ENCODE results near the gene MX2.
"Not testable (repeated sequence)": the region's sequence is repeated elsewhere in the genome, so short reads cannot be mapped to it uniquely, and the experiment has no call there.

MX2 gene

DNA sequence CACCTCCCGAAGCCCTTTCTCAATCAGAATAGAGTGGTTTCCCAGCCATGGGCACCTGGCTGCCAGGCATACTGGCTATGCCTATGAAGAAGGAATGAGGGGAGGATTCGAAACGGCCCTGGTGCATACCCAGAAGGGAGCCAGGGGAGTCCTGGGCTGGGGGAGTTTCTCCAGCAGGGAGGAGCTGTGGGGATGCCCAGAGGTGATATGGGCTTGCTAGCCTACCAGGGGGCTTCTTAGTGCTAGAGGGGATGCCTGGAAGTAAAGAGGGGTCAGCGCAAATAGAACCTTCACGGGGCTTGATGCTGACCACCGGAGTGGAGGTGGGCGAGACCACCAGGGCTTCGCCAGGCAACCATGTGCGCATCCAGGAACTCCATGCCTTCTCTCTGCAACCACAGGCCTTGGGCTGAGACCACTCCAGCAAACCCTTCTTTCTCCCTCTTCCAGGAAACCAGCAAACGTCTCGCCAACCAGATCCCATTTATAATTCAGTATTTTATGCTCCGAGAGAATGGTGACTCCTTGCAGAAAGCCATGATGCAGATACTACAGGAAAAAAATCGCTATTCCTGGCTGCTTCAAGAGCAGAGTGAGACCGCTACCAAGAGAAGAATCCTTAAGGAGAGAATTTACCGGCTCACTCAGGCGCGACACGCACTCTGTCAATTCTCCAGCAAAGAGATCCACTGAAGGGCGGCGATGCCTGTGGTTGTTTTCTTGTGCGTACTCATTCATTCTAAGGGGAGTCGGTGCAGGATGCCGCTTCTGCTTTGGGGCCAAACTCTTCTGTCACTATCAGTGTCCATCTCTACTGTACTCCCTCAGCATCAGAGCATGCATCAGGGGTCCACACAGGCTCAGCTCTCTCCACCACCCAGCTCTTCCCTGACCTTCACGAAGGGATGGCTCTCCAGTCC, 46.0 kb downstream of the MX2 start:
- no peak overlapping the region for H3K4me3 ChIP-seq (ENCODE audit: low read depth, low read length)
- TF ChIP-seq, protein P1, sequence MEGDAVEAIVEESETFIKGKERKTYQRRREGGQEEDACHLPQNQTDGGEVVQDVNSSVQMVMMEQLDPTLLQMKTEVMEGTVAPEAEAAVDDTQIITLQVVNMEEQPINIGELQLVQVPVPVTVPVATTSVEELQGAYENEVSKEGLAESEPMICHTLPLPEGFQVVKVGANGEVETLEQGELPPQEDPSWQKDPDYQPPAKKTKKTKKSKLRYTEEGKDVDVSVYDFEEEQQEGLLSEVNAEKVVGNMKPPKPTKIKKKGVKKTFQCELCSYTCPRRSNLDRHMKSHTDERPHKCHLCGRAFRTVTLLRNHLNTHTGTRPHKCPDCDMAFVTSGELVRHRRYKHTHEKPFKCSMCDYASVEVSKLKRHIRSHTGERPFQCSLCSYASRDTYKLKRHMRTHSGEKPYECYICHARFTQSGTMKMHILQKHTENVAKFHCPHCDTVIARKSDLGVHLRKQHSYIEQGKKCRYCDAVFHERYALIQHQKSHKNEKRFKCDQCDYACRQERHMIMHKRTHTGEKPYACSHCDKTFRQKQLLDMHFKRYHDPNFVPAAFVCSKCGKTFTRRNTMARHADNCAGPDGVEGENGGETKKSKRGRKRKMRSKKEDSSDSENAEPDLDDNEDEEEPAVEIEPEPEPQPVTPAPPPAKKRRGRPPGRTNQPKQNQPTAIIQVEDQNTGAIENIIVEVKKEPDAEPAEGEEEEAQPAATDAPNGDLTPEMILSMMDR (IDR thresholded peaks at IDR 0.05; ENCODE audit: borderline replicate concordance, insufficient read depth, low read depth, low read length), result no peak

GRCh38 chr21:41410361-41410760, 48.5 kb downstream of the MX2 start:
- TF ChIP-seq, protein P1 (IDR thresholded peaks at IDR 0.05; ENCODE audit: borderline replicate concordance, insufficient read depth, low read depth, low read length), result no peak
- no peak overlapping the region for H3K4me3 ChIP-seq (ENCODE audit: low read depth, low read length)

GRCh38 chr21:41410767-41411448, 49.1 kb downstream of the MX2 start:
- TF ChIP-seq, protein P1 (IDR thresholded peaks at IDR 0.05; ENCODE audit: borderline replicate concordance, insufficient read depth, low read depth, low read length), result no peak
- no peak overlapping the region for H3K4me3 ChIP-seq (ENCODE audit: low read depth, low read length)

DNA sequence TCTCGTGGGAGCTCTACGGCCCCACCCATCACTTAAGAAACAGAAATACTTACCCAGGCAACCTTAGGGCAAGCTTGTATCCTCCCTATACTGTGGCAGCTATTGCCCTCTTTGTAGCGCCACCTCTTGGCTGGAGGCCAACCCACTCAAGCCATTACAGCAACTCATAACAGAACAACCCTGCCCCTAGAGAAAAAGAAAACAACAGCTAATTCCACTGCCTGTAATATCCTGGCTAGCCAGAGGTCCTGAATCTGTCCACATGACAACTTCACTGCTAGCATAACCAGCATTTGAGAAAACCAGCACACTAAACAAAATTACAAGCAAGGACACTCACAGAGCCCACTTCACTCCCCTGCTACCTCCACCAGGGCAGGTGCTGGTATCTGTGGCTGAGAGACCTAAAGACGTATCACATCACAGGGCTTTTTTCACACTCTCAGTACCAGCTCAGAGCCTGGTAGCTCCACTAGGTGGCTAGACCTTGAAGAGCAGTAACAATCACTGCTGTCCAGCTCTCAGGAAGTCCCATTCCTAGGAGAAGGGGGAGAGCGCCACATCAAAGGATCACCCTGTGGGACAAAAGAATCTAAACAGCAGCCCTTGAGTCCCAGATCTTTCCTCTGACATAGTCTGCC, 49.7 kb downstream of the MX2 start:
- TF ChIP-seq, protein P1 (IDR thresholded peaks at IDR 0.05; ENCODE audit: borderline replicate concordance, insufficient read depth, low read depth, low read length), result peak; percentile 17; the same call in 1 of the 2 replicates
- H3K4me3 ChIP-seq (ENCODE audit: low read depth, low read length), result no peak overlapping the region

DNA sequence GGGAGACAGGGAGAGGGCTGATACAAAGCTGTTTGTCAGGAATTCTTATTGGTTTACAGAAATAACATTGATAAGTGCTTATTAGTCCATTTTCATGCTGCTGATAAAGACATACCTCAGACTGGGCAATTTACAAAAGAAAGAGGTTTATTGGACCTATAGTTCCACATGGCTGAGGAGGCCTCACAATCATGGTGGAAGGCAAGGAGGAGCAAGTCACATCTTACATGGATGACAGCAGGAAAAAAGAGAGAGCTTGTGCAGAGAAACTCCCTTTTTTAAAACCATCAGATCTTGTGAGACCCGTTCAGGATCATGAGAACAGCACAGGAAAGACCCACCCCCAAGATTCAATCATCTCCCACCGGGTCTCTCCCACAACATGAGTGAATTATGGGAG, 55.7 kb downstream of the MX2 start:
- H3K4me3 ChIP-seq (ENCODE audit: low read depth, low read length), result not testable (repeated sequence)

DNA sequence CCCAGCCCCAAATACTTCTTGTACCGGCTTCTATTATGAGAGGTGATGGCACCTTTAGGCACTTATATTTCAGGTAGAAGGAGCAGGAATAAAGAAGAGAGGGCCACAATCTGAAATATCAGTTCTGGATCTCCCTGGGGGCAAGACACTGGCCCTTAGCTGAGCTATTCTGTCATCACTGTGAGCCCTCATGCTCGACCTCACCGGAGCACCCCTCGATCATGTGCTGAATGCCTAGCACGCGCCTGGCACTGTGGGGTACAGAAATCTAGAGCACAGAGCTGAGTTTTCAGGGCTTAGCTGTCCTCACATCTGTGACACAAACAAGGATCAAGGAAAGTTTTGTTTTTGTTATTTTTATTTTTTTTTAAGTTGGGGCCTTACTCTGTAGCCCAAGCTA, 56.6 kb downstream of the MX2 start:
- TF ChIP-seq, protein P1 (IDR thresholded peaks at IDR 0.05; ENCODE audit: borderline replicate concordance, insufficient read depth, low read depth, low read length), result no peak
- H3K4me3 ChIP-seq (ENCODE audit: low read depth, low read length), result no peak overlapping the region

GRCh38 chr21:41418956-41419680, 57.3 kb downstream of the MX2 start:
- TF ChIP-seq, protein P1 (IDR thresholded peaks at IDR 0.05; ENCODE audit: borderline replicate concordance, insufficient read depth, low read depth, low read length), result no peak
- H3K4me3 ChIP-seq (ENCODE audit: low read depth, low read length), result no peak overlapping the region

All from GM12875 (cell line).